Endothelial cell of umbilical vein (primary cell): ENCODE measurements around the gene GHRHR. TPM values are rescaled to one million over a fixed set of nuclear protein-coding genes. Genes with fewer than 3 reads are reported as not detected.

ENCODE experiments used
- BruUV-seq: library from RNA; stranded (reverse); fragments of 400-500 nt; replicated peaks from 2 replicates; lab custom pipeline; 2021; lab: Mats Ljungman, UMichigan
- CTCF ChIA-PET: fragments of 300-600, 350-600 bp; sonication (Branson Sonifier 250); formaldehyde crosslinking; loops from one replicate; lab custom pipeline; 2021; ENCODE audit warnings: antibody characterized with exemption, inconsistent platforms; lab: Charles Lee
- POLR2A ChIA-PET: fragments of 300-600, 350-600 bp; sonication (Branson Sonifier 250); formaldehyde crosslinking; loops from one replicate; lab custom pipeline; 2021; ENCODE audit warnings: antibody characterized with exemption, inconsistent platforms; lab: Charles Lee
- DNase-seq: peaks from one replicate; pipeline ENCODE4 v3.0.0-alpha.2; 2011; ENCODE audit warnings: low read depth, low spot score
- FAIRE-seq: peaks from 2 replicates; lab custom pipeline; 2011; peaks lifted over from hg19 to GRCh38; lab: Jason Lieb, UNC
- H2AFZ ChIP-seq: 2 replicates; pipeline ENCODE4 v1.6.0; 2012; ENCODE audit warnings: low read depth, low read length, control low read depth, inconsistent platforms
- H3K27ac ChIP-seq: 2 replicates; pipeline ENCODE4 v1.5.1; 2011; ENCODE audit warnings: low read depth, mild to moderate bottlenecking, control low read depth, low read length, moderate library complexity; ENCODE audit not compliant: insufficient read depth
- H3K27me3 ChIP-seq, 2 experiments: 2 replicates each; pipeline versions ENCODE4 v1.6.0 to v1.6.1; 2011; ENCODE audit warnings: low read length in 2 of 2, mixed read lengths in 1 of 2; ENCODE audit not compliant: control insufficient read depth in 2 of 2, insufficient read depth in 2 of 2
- H3K36me3 ChIP-seq, 2 experiments: 2 replicates in 1 of 2; 3 replicates in 1 of 2; pipeline ENCODE4 v1.5.1; 2011; ENCODE audit warnings: low read length in 2 of 2, mild to moderate bottlenecking in 1 of 2, moderate library complexity in 1 of 2; ENCODE audit not compliant: control insufficient read depth in 2 of 2, insufficient read depth in 2 of 2; ENCODE audit errors: extremely low read depth in 1 of 2
- H3K4me1 ChIP-seq: 3 replicates; pipeline ENCODE4 v1.5.1; 2011; ENCODE audit warnings: mild to moderate bottlenecking, low read length; ENCODE audit not compliant: control insufficient read depth, insufficient read depth; ENCODE audit errors: extremely low read depth
- H3K4me2 ChIP-seq: 2 replicates; pipeline ENCODE4 v1.6.1; 2011; ENCODE audit warnings: low read length, control low read depth, mixed read lengths; ENCODE audit not compliant: insufficient read depth
- H3K4me3 ChIP-seq, 3 experiments: fragments of 200-600 bp in 1 of 3; sonication (generic), shearing (Covaris generic) in 1 of 3; replicated peaks in 1 of 3; 2 replicates each; pipeline ENCODE4 v1.5.1; 2011 to 2016; ENCODE audit warnings: control low read depth in 3 of 3, low read length in 3 of 3, mild to moderate bottlenecking in 2 of 3, inconsistent platforms in 1 of 3, low read depth in 1 of 3, moderate library complexity in 1 of 3; ENCODE audit not compliant: insufficient read depth in 1 of 3
- H3K79me2 ChIP-seq: 2 replicates; pipeline ENCODE4 v1.6.0; 2012; ENCODE audit warnings: low read length, inconsistent platforms; ENCODE audit not compliant: control insufficient read depth, insufficient read depth
- H3K9ac ChIP-seq: replicated peaks from 2 replicates; pipeline ENCODE3; 2011; ENCODE audit warnings: low read length, control low read depth; ENCODE audit not compliant: insufficient read depth; ENCODE audit errors: extremely low read depth
- H3K9me1 ChIP-seq: replicated peaks from 3 replicates; pipeline ENCODE4 v1.6.0; 2011; ENCODE audit warnings: mild to moderate bottlenecking, low read length; ENCODE audit not compliant: control insufficient read depth, insufficient read depth; ENCODE audit errors: extremely low read depth
- H3K9me3 ChIP-seq: replicated peaks from 2 replicates; pipeline ENCODE4 v1.5.1; 2012; ENCODE audit warnings: low read length, inconsistent platforms; ENCODE audit not compliant: control insufficient read depth, insufficient read depth
- H4K20me1 ChIP-seq: replicated peaks from 2 replicates; pipeline ENCODE3; 2011; ENCODE audit warnings: mild to moderate bottlenecking, low read length; ENCODE audit not compliant: control insufficient read depth, insufficient read depth; ENCODE audit errors: extremely low read depth
- CTCF ChIP-seq, 2 donors: IDR thresholded peaks; 1 replicate in 1 of 2; 2 replicates in 1 of 2; pipeline ENCODE4 v1.5.1; 2011; ENCODE audit warnings: low read length in 2 of 2, mild to moderate bottlenecking in 2 of 2, moderate library complexity in 2 of 2, control low read depth in 1 of 2, inconsistent platforms in 1 of 2, low read depth in 1 of 2; ENCODE audit not compliant: insufficient read depth in 1 of 2; ENCODE audit errors: extremely low read depth in 1 of 2
- EZH2 ChIP-seq: IDR thresholded peaks from 2 replicates; pipeline ENCODE4 v1.6.1; 2012; ENCODE audit warnings: borderline replicate concordance, low read depth, mild to moderate bottlenecking, moderate library complexity, low read length, inconsistent platforms; ENCODE audit not compliant: severe bottlenecking
- FOS ChIP-seq: IDR thresholded peaks from 2 replicates; pipeline ENCODE4 v1.6.1; 2011; ENCODE audit warnings: mild to moderate bottlenecking, low read length, moderate library complexity, borderline replicate concordance; ENCODE audit not compliant: insufficient read depth
- GATA2 ChIP-seq: IDR thresholded peaks from 2 replicates; pipeline ENCODE4 v1.7.0; 2011; ENCODE audit warnings: low read depth, mild to moderate bottlenecking, moderate library complexity, mixed read lengths, low read length; ENCODE audit not compliant: insufficient read length, insufficient read depth
- JUN ChIP-seq: IDR thresholded peaks from 2 replicates; pipeline ENCODE4 v1.6.1; 2011; ENCODE audit warnings: borderline replicate concordance, low read depth; ENCODE audit not compliant: insufficient read length, insufficient read depth
- MYC ChIP-seq: IDR thresholded peaks from one replicate; pipeline ENCODE4 v1.6.1; 2011; ENCODE audit warnings: mild to moderate bottlenecking, low read depth, low read length
- POLR2A ChIP-seq: IDR thresholded peaks from 2 replicates; pipeline ENCODE4 v1.6.1; 2012; ENCODE audit warnings: low read depth, mild to moderate bottlenecking, control low read depth, low read length
- POLR2AphosphoS5 ChIP-seq: IDR thresholded peaks from 2 replicates; pipeline ENCODE4 v1.6.1; 2012; ENCODE audit warnings: low read depth, mild to moderate bottlenecking, control low read depth, low read length, moderate library complexity; ENCODE audit not compliant: insufficient read depth
- dilution Hi-C: fragments of 300-500 bp; cut with MboI; formaldehyde crosslinking; loops from one replicate; pipeline ENCODE4 v1.15.0; 2019; ENCODE audit warnings: low sequenced_read_pairs; ENCODE audit not compliant: extremely low pct_ligation_motif_present
- intact Hi-C: fragments of 100-400 bp; cut with micrococcal nuclease; formaldehyde crosslinking; loops from one replicate; pipeline ENCODE4 v1.10.0; 2022
- polyA plus RNA-seq, 4 experiments: library from polyadenylated mRNA; depleted of rRNA in 3 of 4; stranded (reverse) in 3 of 4; unstranded in 1 of 4; fragments of >200 nt; gene quantifications; 2 replicates each; pipeline versions ENCODE4 v1.2.1 to v1.2.3, GENCODE V29; 2011 to 2012; ENCODE audit warnings: missing spikeins in 1 of 4
- total RNA-seq: library from RNA; stranded (reverse); gene quantifications from 2 replicates; pipeline ENCODE4 v1.2.3, GENCODE V29; 2021
- TF ChIP-seq, protein P1 (sequence below): IDR thresholded peaks from 2 replicates; pipeline ENCODE4 v1.6.1; 2011; ENCODE audit not compliant: insufficient read depth, insufficient read length

GHRHR gene
- total and polyA plus RNA-seq, 2 donors (not counting 3 experiments of a cell fraction or from before 2014, with no cell fraction given): not detected

GRCh38 chr7:30941582-30942323 is 22.0 kb upstream of the GHRHR start:
- H3K9me3 ChIP-seq: no peaks in the 10 kb centered on the region
- H3K4me1 ChIP-seq: no peaks in the 10 kb centered on the region
- FAIRE-seq: no peak
- intact Hi-C loops (no loop called here), dilution Hi-C loops (no loop called here)
- H4K20me1 ChIP-seq: no peaks in the 10 kb centered on the region
- TF ChIP-seq FOS (no peak), JUN (no peak)
- TF ChIP-seq, protein P1, sequence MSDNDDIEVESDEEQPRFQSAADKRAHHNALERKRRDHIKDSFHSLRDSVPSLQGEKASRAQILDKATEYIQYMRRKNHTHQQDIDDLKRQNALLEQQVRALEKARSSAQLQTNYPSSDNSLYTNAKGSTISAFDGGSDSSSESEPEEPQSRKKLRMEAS: no peak
- no peaks in the 10 kb centered on the region for H3K9me1 ChIP-seq
- no peak for DNase-seq
- no peak overlapping the region for H3K9ac ChIP-seq
- H3K27me3 ChIP-seq: peaks cover 14 to 64% of the 10 kb centered on the region in 2 experiments
- H3K36me3 ChIP-seq: no peaks in the 10 kb centered on the region
- ChIA-PET CTCF (interaction anchor here (1.1 to 1.3 kb wide), 3 partner anchors 37 to 181 kb away, joined by 3 to 8 read pairs (median 4); no protein-coding TSS in a partner anchor), POLR2A (no interaction called here)
- no peak overlapping the region for H3K4me2 ChIP-seq
- no TSS peak for BruUV-seq
- no peak overlapping the region for H2AFZ ChIP-seq
- H3K27ac ChIP-seq: no peak overlapping the region
- H3K79me2 ChIP-seq: no peaks in the 10 kb centered on the region
- H3K4me3 ChIP-seq: no peak overlapping the region

- ChIA-PET CTCF (no interaction called here), POLR2A (no interaction called here)
- Histone ChIP-seq H3K27me3 (peaks cover 21 to 33% of the 10 kb centered on the region in 2 experiments), H3K79me2 (no peaks in the 10 kb centered on the region), H3K9me1 (no peaks in the 10 kb centered on the region), H3K27ac (no peak overlapping the region), H3K4me2 (no peak overlapping the region), H2AFZ (no peak overlapping the region), H3K9ac (no peak overlapping the region), H3K4me1 (no peaks in the 10 kb centered on the region), H4K20me1 (no peaks in the 10 kb centered on the region), H3K9me3 (no peaks in the 10 kb centered on the region), H3K36me3 (no peaks in the 10 kb centered on the region), H3K4me3 (no peak overlapping the region)
- FAIRE-seq (no peak), DNase-seq (no peak)
- BruUV-seq: no TSS peak
- intact Hi-C loops (no loop called here), dilution Hi-C loops (no loop called here)
- TF ChIP-seq POLR2A (no peak), JUN (no peak), POLR2AphosphoS5 (no peak), FOS (no peak), EZH2 (no peak), CTCF (IDR thresholded peaks at IDR 0.05; ENCODE audit: extremely low read depth in 1 of 2, insufficient read depth in 1 of 2, low read depth in 1 of 2, low read length in 2 of 2) (no peak), GATA2 (no peak), MYC (no peak)
- TF ChIP-seq, protein P1: no peak
Measured at GRCh38 chr7:30950197-30950596, 13.6 kb upstream of the GHRHR start.
